Right ventricle myocardium superior (tissue), 1 donor: Measurements from ENCODE around the gene B4GALT7. TPM values are rescaled to one million over a fixed set of nuclear protein-coding genes. Genes with fewer than 3 reads are reported as not detected.
A peak's percentile ranks its signal among the peaks of the same experiment; 100 is the strongest.
"Not testable (repeated sequence)": the region's sequence is repeated elsewhere in the genome, so short reads cannot be mapped to it uniquely, and the experiment has no call there.

Experiments used
- ATAC-seq: fragments of 200-7000 bp; cut with Tn5 transposase; one replicate; pipeline ENCODE4 v1.9.1; 2020; ENCODE audit warnings: mild to moderate bottlenecking; ENCODE audit not compliant: poor library complexity
- DNase-seq: peaks from one replicate; pipeline ENCODE4 v3.0.0-alpha.2; 2020
- intact Hi-C: fragments of 100-400 bp; cut with DNase I; formaldehyde crosslinking; loops from one replicate; pipeline ENCODE4 v1.11.2; 2022
- total RNA-seq: library from RNA; stranded (reverse); fragmentation: NEBNext Ultra II Directional; extraction: Animal tissue kit (Norgen Biotek cat#: 25700); gene quantifications from one replicate; pipeline ENCODE4 v1.2.1, GENCODE V29; 2021
- donor health status: DM: no; HTN: yes; CAD: no; lungs with severe emphysema.

B4GALT7 gene
- total RNA-seq, 1 donor from 2014 or later: 12.9 TPM

DNA sequence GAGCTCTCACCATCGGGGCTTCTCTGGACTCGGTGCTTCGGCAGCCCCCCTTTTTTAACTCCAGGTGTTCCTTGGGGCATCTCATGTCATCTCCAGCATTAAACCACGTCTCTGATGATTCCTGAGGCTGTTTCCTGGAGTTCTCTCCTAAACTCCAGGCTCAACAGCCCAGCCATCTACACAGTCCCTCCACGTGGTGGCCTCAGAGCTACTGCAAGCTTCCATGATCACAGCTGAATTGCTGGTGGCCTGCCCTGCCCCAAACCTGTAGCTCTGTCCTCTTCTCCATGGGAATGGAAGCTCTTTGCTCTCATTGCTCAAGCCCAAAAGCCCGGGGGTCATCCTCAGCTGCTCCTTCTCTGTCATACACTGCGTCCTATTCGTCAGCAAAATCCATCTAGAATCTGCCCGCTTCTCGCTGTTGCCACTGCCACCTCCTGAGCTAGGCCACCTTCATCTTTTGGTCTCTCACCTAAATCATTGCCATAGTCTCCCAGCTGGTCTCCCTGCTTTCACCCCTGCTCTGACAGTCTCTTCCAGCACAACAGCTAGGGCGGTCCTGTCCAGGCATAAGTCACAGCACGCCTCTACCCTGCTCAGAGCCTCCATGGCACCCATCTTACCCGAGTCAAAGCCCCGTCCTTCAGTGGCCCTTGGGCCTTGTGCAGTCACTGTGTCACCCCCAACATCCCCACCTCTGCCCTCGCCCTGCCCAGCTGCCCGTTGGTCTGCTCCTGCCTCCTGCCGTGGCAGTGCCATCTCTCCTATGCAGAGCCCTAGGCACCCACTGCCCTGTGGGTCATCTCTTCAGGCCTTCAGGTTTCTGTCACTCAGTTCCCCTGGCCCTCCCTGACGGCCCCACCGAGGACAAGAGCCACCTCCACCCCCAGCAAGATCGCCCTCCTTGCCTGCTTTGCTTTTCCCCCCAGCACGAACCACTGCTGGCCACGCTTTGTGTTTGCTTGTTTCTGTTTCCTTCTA, 6.4 kb downstream of the B4GALT7 start:
- DNase-seq (no peak), ATAC-seq (no peak)
- intact Hi-C loops: no loop called here

DNA sequence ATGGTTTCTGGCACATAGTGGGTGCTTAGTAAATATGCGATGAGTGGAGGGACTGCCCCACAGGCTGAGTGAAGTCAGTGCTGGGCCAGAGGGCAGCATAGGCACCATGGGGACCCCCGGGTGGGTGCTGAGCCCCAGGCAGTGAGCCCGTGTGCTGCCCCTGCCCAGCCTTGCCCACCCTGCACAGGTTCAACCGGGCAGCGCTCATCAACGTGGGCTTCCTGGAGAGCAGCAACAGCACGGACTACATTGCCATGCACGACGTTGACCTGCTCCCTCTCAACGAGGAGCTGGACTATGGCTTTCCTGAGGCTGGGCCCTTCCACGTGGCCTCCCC, 7.2 kb downstream of the B4GALT7 start:
- ATAC-seq (no peak), DNase-seq (no peak)
- intact Hi-C loops: no loop called here

DNA sequence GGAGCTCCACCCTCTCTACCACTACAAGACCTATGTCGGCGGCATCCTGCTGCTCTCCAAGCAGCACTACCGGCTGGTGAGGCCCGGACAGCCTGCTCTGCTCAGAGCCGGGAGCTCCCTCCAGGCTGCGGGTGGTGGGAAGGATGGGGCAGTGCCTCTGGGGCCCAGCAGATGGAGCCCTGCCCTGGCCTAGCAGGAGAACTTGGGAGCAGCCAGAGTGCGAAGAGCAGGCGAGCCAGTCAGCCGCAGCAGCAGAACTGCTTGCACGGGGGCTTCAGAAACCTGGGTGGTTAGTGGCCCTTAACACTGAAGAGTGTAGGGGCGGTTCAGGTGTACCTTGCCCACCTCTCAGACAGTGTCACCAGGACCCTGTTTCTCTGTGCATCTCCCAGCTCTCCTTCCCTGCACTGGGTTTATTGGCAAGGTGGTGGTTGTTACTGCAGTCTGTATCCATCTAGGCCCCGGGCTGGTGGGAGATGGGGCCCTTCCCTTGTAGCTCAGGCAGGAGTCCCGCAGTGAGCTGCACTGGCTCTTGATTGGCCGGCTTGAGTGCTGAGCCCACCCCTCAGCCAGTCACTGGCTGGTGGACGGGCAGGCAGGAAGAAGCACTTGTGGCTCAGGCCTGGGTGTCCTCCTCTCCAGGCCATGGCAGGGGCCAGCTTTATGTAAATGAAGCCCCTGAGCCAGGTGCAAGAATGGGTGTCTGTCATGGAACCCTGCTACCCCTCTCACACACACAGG, 7.7 kb downstream of the B4GALT7 start:
- intact Hi-C loops: no loop called here
- peak; percentile 87 for ATAC-seq
- peak; percentile 83 for DNase-seq

DNA sequence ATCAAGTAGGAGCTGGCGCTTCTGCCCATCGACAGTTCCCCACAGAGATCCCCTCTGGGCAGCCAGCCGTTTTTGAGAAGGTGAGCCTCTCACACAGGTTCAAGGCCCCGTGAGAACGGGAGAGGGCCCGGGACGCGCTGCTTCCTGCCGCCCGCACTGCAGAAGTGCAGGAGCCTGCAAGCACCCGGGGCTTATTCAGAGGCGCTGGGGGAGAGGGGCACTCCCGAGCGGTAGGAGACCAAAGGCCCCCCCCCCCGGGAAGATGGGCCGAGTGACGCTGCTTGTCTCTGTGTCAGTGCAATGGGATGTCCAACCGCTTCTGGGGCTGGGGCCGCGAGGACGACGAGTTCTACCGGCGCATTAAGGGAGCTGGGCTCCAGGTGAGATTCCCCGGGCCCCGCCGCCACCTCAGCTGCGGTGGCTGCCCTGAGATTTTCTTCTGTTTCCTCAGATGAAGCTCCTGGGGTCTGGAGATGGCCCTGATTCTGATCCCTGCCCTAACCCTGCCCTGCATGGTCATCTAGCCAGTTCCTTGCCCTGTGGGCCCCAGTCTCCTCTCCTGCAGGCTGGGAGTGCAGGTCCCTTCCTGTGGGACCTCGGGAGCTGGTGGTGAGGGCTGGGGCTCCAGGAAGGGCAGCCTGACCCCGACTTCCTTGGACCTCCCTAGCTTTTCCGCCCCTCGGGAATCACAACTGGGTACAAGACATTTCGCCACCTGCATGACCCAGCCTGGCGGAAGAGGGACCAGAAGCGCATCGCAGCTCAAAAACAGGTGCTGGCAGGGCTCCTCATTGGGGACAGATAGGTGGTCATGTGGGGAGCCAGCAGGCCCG, 8.5 kb downstream of the B4GALT7 start:
- intact Hi-C loops: no loop called here
- no peak for DNase-seq
- ATAC-seq: no peak

DNA sequence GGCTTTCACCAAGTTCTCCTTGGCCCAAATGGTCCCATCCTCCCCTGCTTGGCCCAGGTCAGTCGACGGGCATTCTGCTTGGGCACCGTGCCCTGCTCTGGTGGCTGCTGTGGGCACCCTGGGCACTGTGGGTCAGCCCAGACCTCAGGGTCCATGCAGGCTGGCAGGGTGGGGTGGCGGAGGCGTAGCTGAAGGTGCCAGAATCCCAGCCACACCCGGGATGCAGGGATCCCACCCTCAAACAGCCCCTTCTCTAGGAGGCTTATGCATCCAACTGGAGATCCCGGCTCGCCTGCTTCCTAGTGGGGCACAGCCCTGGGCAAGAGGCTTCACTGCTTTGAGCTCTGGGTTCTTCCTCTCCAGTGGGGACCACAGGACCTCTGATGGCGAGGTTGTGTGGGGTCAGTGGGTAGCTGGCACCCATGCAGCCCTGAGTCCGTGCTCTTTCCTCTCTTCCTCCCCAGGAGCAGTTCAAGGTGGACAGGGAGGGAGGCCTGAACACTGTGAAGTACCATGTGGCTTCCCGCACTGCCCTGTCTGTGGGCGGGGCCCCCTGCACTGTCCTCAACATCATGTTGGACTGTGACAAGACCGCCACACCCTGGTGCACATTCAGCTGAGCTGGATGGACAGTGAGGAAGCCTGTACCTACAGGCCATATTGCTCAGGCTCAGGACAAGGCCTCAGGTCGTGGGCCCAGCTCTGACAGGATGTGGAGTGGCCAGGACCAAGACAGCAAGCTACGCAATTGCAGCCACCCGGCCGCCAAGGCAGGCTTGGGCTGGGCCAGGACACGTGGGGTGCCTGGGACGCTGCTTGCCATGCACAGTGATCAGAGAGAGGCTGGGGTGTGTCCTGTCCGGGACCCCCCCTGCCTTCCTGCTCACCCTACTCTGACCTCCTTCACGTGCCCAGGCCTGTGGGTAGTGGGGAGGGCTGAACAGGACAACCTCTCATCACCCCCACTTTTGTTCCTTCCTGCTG, 9.4 kb downstream of the B4GALT7 start:
- DNase-seq (no peak), ATAC-seq (no peak)
- intact Hi-C loops: no loop called here

DNA sequence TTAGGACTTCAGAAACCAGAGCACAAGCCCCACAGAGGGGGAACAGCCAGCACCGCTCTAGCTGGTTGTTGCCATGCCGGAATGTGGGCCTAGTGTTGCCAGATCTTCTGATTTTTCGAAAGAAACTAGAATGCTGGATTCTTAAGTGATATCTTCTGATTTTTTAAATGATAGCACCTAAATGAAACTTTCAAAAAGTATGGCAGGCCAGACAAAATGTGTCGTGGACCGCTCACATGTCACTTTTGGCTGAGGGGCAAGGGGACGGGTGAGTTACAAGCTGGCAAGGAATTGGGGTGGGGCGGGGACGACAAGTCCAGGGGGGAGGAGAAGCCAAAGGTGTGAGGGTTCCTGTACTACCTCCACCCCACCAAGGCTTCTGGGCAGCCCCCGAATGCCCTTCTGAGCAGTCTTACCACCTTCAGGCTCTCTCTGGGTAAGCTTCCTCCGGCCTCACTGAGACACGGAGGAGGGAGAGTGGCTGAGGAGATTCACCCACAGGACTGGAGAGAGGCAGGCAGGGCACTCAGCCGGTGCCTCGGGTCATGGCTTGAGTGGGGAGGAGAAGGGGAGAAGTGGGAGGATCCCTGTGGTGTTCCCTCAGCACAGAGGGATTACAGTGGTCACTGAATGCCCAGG, 10.3 kb downstream of the B4GALT7 start:
- ATAC-seq: no peak
- DNase-seq: no peak
- intact Hi-C loops: no loop called here

DNA sequence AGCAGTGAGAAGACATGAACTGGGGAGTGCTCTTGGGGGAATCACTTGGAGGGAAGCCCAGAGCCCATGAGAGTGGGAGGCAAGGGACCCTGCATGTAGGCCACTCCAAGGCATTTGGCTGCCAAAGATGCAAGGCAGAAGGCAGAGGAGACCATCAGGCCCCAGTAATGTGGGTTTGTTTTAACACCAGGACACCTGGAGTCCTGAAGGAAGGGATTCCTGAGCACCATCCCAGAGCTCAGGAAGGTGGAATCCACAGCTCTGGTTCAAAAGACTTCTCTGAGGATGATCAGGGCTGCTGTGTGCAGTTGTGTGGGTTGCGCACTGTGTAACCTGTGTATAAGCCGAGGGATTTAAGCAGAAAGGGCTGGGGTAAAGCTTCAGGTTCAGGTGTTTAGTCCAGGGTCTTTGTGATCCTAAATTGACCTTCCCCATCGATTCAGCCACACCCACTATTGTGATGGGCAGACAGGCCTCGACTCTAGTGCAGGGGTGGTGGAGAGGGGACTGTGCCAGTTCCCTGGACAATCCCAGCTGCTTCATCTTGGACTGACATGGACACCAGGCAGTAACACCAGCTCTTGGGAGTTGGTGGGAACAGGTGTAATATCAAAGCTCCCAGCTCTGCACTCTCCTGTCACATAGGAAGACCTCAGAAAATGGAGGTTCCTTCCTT, 11.0 kb downstream of the B4GALT7 start:
- intact Hi-C loops: no loop called here
- DNase-seq (no peak), ATAC-seq (no peak)

DNA sequence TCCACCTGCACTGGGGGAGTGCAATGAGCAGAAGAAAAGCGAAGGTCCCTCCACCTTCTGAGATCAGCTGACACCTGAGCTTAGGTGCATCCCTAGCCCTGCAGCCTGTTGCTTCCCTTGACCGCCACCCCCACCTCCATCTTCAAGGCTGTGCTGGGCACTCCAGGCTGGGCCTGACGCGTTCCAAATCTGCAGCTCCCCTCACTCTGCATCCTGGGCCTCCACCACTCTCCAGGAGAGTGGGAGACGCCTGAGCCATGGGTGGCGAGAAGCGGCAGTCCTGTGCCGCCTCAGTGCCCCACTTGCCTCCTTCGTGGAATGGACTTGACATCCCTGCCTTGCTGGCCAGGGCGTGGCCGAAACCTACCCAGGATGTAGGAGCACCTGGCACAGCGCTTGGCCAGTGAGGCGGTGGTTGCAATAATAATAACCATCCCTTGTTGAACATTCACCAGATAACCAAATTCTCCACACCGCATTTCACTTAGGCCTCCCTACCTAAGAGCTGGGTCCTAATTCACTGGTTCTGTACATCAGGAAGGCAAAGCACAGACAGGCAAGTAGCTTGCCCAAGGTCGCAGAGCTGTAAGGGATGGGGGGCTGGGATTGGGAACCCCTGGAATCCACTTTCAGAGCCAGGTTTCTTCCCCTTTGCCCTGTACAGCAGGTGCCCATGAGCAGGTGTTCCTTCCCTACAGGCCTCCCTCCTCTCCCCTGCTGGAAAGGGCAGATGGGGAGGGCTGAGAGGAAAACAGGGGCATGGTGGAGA, 11.7 kb downstream of the B4GALT7 start:
- intact Hi-C loops: no loop called here
- no peak for ATAC-seq
- no peak for DNase-seq

DNA sequence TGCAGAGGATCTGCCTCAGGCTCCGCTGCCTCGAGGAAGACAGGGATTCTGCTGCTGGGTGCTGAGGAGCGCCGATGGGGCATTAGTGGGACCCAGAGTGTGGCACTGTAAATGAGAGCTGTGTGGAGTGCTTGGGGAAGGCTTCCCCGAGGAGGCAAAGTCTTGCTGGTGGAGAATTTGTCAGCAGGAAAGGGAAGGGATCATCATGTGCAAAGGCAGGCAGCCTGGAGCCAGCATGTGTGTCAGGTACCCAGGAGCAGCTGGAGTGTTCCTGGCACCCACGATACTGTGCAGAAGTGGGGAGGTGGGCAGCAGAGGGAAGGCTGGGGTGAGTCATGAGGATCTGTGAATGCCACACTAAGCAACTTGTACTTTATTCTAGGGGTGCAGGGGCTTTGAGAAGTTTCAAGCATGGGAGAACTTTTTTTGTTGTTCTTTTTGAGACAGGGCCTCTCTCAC, 12.3 kb downstream of the B4GALT7 start:
- DNase-seq: no peak
- ATAC-seq: no peak
- intact Hi-C loops: no loop called here

DNA sequence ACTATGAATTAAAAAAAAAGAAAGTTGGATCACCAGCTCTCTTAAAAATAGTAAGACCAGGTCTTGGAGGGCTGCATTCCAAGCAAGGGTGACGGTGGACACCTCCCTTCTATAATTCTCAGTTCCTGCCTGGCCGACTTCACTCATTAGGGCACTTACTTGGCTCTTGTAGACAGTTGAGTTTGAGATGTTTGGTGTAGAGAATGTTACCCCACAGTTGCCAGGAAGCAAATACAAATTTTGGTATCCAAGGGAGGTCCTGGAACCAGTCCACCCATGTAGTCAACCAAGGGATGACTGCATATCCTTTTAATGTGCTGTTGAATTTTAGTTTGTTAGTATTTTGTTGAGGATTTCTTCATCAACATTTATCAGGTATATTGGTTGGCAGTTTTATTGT, 20.6 kb downstream of the B4GALT7 start:
- ATAC-seq (peak; percentile 29), DNase-seq (no peak)
- intact Hi-C loops: no loop called here

DNA sequence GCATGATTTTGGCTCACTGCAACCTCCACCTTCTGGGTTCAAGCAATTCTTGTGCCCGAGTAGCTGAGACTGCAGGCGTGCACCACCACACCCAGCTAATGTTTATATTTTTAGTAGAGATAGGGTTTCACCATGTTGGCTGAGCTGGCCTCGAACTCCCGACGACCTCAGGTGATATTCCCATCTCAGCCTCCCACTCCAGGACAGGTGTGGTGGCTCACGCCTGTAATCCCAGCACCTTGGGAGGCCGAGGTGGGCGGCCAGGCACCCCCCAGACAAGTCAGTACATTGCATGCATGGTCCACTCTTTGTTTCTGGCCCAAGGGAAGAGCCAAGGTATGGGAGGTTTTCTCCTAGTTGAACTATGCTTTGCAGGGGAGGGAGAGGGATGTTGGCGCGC, 24.2 kb downstream of the B4GALT7 start:
- ATAC-seq, intact Hi-C loops, DNase-seq: not testable (repeated sequence)

DNA sequence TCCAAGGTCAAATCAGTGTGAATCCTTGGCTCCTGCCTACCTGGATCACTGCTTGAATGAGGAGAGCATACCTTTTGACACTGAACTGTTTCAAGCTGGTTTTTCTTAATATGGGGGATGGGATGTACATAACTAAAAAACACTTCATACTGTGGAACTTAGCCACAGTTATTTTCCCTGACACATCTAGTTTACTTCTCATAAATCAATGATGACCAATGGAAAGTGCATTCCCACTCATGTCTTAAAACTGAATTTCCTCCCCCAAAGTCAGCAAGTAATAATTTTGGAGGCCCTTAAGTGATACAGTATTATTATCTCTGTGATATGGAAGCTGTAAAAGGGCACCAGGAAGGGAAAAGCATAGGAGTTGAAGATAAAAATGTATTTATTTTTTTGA, 30.3 kb downstream of the B4GALT7 start:
- intact Hi-C loops: not testable (repeated sequence)

DNA sequence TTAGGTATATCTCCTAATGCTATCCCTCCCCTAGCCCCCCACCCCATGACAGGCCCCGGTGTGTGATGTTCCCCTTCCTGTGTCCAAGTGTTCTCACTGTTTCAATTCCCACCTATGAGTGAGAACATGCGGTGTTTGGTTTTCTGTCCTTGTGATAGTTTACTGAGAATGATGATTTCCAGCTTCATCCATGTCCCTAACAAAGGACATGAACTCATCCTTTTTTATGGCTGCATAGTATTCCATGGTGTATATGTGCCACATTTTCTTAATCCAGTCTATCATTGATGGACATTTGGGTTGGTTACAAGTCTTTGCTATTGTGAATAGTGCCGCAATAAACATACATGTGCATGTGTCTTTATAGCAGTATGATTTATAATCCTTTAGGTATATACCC, 35.0 kb downstream of the B4GALT7 start:
- intact Hi-C loops, ATAC-seq, DNase-seq: not testable (repeated sequence)

More for the DNA sequence above, 30.3 kb downstream of the B4GALT7 start:
- DNase-seq, ATAC-seq: not testable (repeated sequence)

DNA sequence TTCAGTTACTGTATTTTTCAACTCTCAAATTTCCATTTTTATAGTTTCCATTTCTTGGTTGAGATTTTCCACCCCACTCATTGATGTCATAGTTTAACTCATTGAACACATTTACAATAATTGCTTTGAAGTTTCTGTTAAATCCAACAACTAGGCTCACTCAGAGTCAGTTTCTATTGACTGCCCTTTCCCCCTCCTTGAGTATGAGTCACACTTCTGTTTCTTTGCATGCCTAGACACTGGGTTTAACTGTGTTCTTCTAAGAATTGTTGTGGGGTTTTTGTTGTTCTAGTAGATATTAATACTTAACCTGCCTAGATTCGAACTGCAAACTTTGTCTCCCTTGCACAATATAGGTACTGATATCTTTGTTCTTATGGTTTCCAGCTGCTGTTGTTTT, 45.5 kb downstream of the B4GALT7 start:
- intact Hi-C loops, ATAC-seq, DNase-seq: not testable (repeated sequence)

DNA sequence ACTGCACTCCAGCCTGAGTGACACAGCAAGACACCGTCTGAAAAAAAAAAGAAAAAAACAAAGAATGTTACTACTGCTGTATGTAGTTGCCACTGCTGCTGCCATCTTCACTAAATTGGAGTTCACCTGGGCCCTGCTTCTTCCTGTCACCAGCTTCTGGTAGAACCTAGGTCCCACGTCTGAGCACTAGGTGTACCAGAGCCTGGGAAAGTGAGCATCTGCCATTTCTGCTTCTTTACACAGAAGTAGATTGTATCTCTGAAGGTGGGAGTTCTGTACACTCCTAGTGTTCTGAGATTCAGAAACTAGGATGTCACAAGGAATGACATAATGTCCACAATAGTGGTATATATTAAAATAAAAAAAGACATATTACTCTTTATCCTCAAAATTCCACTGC, 51.3 kb downstream of the B4GALT7 start:
- intact Hi-C loops, ATAC-seq, DNase-seq: not testable (repeated sequence)

DNA sequence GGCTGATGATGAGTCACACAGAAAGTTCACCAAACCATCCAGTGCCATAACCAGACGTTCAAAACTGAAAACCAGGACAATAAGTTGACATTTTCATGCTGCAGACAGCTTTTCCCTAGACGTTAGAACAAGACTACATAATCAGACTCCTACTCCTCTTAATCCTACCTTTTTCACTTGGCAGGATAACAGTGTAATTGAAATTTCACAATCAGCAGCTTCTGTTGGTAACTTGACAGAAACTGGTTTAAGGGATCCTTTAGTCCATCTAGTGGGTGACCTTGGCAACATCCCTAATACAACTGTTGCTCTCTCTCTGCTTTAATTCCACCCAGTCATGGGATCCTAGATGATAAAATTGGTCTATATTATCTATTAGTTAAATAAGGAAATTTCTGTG, 57.9 kb downstream of the B4GALT7 start:
- ATAC-seq: peak; percentile 15
- DNase-seq, intact Hi-C loops: not testable (repeated sequence)
